Measurements from ENCODE around the gene CDC40. TPM values are rescaled to one million over a fixed set of nuclear protein-coding genes. Genes with fewer than 3 reads are reported as not detected.

Gene CDC40
- total RNA-seq, 1 experiment from 2014 or later: 25.7 TPM

DNA sequence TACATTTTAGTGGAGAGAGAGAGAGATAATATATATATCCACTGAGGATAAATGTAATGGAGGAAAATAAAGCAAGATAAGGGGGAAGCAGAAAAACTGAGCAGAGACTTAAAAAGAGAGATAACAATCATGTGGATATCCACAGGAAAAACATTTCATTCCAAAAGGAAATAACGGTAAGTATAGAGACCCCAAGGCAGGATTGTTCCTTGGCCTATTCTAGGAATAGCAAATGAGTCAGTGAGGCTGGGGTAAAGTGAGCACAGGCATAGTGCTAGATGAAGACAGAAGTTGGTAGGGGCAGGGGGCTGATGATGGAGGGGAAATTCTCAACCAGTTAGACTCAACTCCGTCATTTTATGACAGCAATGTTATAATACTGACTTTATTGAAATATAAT, 11.2 kb downstream of the CDC40 start:
- Mint-ChIP-seq H3K9me3 (no peaks in the 10 kb centered on the region), H3K4me1 (peaks cover 6% of the 10 kb centered on the region; the same call in 1 of the 2 replicates)
- POLR2A ChIA-PET: no interaction called here

DNA sequence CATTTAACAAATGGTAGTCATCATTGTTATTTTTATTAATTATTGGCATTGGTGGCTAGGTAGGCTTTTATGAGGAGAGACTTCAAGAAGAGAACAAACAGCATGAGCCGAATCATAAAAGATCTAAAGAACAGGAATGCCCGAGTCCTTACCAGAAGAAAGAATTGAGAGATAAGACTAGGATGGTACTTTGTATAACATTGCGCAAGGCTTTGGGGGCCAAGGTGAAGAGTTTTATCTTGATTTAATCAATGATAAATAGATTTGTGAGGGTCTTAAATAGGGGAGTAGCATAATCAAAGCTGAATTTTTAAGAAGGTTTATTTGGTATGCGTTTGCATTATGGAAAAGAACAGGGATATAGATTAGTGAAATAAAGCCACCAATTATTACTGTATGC, 15.4 kb downstream of the CDC40 start:
- peaks cover 18% of the 10 kb centered on the region for H3K36me3 Mint-ChIP-seq
- ChIA-PET POLR2A (no interaction called here), CTCF (no interaction called here)
- H3K9me3 Mint-ChIP-seq: no peaks in the 10 kb centered on the region
- no peak for DNase-seq (ENCODE audit: low spot score)
- H3K4me1 Mint-ChIP-seq: peaks cover 6% of the 10 kb centered on the region; the same call in 1 of the 2 replicates
- no peaks in the 10 kb centered on the region for H3K27me3 Mint-ChIP-seq (ENCODE audit: low read depth)
- H3K27ac Mint-ChIP-seq: no peak overlapping the region
- H3K4me3 Mint-ChIP-seq: no peak overlapping the region
- no peak for ATAC-seq
- TF ChIP-seq PRRX2 (CRISPR knock-in tag; IDR thresholded peaks at IDR 0.05) (no peak), CREM (CRISPR knock-in tag; IDR thresholded peaks at IDR 0.05) (no peak), RELA (CRISPR knock-in tag; IDR thresholded peaks at IDR 0.05; ENCODE audit: borderline replicate concordance) (no peak), ZNF263 (CRISPR knock-in tag; IDR thresholded peaks at IDR 0.05; ENCODE audit: low read depth) (no peak), FOXP1 (CRISPR knock-in tag; IDR thresholded peaks at IDR 0.05; ENCODE audit: borderline replicate concordance) (no peak), ZNF416 (CRISPR knock-in tag; IDR thresholded peaks at IDR 0.05) (no peak), HMGA2 (CRISPR knock-in tag; IDR thresholded peaks at IDR 0.05) (no peak), CREB1 (CRISPR knock-in tag; IDR thresholded peaks at IDR 0.05) (no peak), ZNF396 (CRISPR knock-in tag; IDR thresholded peaks at IDR 0.05; ENCODE audit: borderline replicate concordance) (no peak), MYBL2 (CRISPR knock-in tag; IDR thresholded peaks at IDR 0.05) (no peak)
- TF ChIP-seq, protein P1, sequence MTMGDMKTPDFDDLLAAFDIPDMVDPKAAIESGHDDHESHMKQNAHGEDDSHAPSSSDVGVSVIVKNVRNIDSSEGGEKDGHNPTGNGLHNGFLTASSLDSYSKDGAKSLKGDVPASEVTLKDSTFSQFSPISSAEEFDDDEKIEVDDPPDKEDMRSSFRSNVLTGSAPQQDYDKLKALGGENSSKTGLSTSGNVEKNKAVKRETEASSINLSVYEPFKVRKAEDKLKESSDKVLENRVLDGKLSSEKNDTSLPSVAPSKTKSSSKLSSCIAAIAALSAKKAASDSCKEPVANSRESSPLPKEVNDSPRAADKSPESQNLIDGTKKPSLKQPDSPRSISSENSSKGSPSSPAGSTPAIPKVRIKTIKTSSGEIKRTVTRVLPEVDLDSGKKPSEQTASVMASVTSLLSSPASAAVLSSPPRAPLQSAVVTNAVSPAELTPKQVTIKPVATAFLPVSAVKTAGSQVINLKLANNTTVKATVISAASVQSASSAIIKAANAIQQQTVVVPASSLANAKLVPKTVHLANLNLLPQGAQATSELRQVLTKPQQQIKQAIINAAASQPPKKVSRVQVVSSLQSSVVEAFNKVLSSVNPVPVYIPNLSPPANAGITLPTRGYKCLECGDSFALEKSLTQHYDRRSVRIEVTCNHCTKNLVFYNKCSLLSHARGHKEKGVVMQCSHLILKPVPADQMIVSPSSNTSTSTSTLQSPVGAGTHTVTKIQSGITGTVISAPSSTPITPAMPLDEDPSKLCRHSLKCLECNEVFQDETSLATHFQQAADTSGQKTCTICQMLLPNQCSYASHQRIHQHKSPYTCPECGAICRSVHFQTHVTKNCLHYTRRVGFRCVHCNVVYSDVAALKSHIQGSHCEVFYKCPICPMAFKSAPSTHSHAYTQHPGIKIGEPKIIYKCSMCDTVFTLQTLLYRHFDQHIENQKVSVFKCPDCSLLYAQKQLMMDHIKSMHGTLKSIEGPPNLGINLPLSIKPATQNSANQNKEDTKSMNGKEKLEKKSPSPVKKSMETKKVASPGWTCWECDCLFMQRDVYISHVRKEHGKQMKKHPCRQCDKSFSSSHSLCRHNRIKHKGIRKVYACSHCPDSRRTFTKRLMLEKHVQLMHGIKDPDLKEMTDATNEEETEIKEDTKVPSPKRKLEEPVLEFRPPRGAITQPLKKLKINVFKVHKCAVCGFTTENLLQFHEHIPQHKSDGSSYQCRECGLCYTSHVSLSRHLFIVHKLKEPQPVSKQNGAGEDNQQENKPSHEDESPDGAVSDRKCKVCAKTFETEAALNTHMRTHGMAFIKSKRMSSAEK (CRISPR knock-in tag; IDR thresholded peaks at IDR 0.05; ENCODE audit: borderline replicate concordance): no peak
- TF ChIP-seq, protein P2, sequence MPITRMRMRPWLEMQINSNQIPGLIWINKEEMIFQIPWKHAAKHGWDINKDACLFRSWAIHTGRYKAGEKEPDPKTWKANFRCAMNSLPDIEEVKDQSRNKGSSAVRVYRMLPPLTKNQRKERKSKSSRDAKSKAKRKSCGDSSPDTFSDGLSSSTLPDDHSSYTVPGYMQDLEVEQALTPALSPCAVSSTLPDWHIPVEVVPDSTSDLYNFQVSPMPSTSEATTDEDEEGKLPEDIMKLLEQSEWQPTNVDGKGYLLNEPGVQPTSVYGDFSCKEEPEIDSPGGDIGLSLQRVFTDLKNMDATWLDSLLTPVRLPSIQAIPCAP (CRISPR knock-in tag; IDR thresholded peaks at IDR 0.05): no peak
- TF ChIP-seq, protein P3, sequence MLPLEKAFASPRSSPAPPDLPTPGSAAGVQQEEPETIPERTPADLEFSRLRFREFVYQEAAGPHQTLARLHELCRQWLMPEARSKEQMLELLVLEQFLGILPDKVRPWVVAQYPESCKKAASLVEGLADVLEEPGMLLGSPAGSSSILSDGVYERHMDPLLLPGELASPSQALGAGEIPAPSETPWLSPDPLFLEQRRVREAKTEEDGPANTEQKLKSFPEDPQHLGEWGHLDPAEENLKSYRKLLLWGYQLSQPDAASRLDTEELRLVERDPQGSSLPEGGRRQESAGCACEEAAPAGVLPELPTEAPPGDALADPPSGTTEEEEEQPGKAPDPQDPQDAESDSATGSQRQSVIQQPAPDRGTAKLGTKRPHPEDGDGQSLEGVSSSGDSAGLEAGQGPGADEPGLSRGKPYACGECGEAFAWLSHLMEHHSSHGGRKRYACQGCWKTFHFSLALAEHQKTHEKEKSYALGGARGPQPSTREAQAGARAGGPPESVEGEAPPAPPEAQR (CRISPR knock-in tag; IDR thresholded peaks at IDR 0.05): no peak

More for the DNA sequence above, 11.2 kb downstream of the CDC40 start:
- Mint-ChIP-seq H3K36me3 (peaks cover 11% of the 10 kb centered on the region), H3K27ac (no peak overlapping the region), H3K4me3 (no peak overlapping the region), H3K27me3 (ENCODE audit: low read depth) (no peaks in the 10 kb centered on the region)
- ATAC-seq (no peak), DNase-seq (ENCODE audit: low spot score) (no peak)
- TF ChIP-seq ZNF671 (CRISPR knock-in tag; IDR thresholded peaks at IDR 0.05) (no peak), RORB (CRISPR knock-in tag; IDR thresholded peaks at IDR 0.05) (no peak), IRF2 (CRISPR knock-in tag; IDR thresholded peaks at IDR 0.05; ENCODE audit: borderline replicate concordance, low read depth) (no peak), CBFB (CRISPR knock-in tag; IDR thresholded peaks at IDR 0.05; ENCODE audit: low read depth) (no peak), ZNF423 (CRISPR knock-in tag; IDR thresholded peaks at IDR 0.05) (no peak), GRHL2 (CRISPR knock-in tag; IDR thresholded peaks at IDR 0.05; ENCODE audit: insufficient replicate concordance, severe bottlenecking) (no peak), JUN (CRISPR knock-in tag; IDR thresholded peaks at IDR 0.05) (no peak), TEAD4 (CRISPR knock-in tag; IDR thresholded peaks at IDR 0.05) (no peak)
- TF ChIP-seq, protein P4, sequence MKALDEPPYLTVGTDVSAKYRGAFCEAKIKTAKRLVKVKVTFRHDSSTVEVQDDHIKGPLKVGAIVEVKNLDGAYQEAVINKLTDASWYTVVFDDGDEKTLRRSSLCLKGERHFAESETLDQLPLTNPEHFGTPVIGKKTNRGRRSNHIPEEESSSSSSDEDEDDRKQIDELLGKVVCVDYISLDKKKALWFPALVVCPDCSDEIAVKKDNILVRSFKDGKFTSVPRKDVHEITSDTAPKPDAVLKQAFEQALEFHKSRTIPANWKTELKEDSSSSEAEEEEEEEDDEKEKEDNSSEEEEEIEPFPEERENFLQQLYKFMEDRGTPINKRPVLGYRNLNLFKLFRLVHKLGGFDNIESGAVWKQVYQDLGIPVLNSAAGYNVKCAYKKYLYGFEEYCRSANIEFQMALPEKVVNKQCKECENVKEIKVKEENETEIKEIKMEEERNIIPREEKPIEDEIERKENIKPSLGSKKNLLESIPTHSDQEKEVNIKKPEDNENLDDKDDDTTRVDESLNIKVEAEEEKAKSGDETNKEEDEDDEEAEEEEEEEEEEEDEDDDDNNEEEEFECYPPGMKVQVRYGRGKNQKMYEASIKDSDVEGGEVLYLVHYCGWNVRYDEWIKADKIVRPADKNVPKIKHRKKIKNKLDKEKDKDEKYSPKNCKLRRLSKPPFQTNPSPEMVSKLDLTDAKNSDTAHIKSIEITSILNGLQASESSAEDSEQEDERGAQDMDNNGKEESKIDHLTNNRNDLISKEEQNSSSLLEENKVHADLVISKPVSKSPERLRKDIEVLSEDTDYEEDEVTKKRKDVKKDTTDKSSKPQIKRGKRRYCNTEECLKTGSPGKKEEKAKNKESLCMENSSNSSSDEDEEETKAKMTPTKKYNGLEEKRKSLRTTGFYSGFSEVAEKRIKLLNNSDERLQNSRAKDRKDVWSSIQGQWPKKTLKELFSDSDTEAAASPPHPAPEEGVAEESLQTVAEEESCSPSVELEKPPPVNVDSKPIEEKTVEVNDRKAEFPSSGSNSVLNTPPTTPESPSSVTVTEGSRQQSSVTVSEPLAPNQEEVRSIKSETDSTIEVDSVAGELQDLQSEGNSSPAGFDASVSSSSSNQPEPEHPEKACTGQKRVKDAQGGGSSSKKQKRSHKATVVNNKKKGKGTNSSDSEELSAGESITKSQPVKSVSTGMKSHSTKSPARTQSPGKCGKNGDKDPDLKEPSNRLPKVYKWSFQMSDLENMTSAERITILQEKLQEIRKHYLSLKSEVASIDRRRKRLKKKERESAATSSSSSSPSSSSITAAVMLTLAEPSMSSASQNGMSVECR (CRISPR knock-in tag; IDR thresholded peaks at IDR 0.05; ENCODE audit: borderline replicate concordance): no peak
- TF ChIP-seq, protein P5, sequence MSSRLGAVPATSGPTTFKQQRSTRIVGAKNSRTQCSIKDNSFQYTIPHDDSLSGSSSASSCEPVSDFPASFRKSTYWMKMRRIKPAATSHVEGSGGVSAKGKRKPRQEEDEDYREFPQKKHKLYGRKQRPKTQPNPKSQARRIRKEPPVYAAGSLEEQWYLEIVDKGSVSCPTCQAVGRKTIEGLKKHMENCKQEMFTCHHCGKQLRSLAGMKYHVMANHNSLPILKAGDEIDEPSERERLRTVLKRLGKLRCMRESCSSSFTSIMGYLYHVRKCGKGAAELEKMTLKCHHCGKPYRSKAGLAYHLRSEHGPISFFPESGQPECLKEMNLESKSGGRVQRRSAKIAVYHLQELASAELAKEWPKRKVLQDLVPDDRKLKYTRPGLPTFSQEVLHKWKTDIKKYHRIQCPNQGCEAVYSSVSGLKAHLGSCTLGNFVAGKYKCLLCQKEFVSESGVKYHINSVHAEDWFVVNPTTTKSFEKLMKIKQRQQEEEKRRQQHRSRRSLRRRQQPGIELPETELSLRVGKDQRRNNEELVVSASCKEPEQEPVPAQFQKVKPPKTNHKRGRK (CRISPR knock-in tag; IDR thresholded peaks at IDR 0.05; ENCODE audit: borderline replicate concordance): no peak
- TF ChIP-seq, protein P3 (CRISPR knock-in tag; IDR thresholded peaks at IDR 0.05): no peak
- CTCF ChIA-PET: no interaction called here
